HepG2 (cell line): ENCODE results near the gene HMGN4. TPM values are rescaled to one million over a fixed set of nuclear protein-coding genes. Genes with fewer than 3 reads are reported as not detected.

Experiments used
- CBX2 ChIP-seq, 2 experiments: fragments of 200-600 bp in 1 of 2; sonication (generic); formaldehyde crosslinking in 1 of 2; IDR thresholded peaks; 2 replicates each; pipeline versions ENCODE4 v1.7.0 to v1.8.1; 2018 to 2022; ENCODE audit warnings: low read depth in 2 of 2, low read length in 1 of 2, mild to moderate bottlenecking in 1 of 2, missing genetic modification reagents in 1 of 2
- GTF3A ChIP-seq: sonication (generic); formaldehyde crosslinking; conservative IDR thresholded peaks from 2 replicates; pipeline ENCODE4 v1.4.0; 2020; ENCODE audit warnings: mild to moderate bottlenecking, missing genetic modification reagents
- KAT8 ChIP-seq: IDR thresholded peaks from 2 replicates; pipeline ENCODE4 v1.6.1; 2016; ENCODE audit warnings: missing genetic modification reagents, missing compliant biosample characterization
- MEIS2 ChIP-seq: sonication (generic); formaldehyde crosslinking; IDR thresholded peaks from 2 replicates; pipeline ENCODE4 v1.9.0; 2021; ENCODE audit warnings: mild to moderate bottlenecking, missing genetic modification reagents
- NR2F1 ChIP-seq, 2 experiments: fragments of 450-650 bp in 1 of 2; formaldehyde crosslinking in 1 of 2; IDR thresholded peaks; 2 replicates each; pipeline versions ENCODE4 v1.5.0 to v1.6.1; 2016 to 2020; ENCODE audit warnings: mild to moderate bottlenecking in 1 of 2, missing compliant biosample characterization in 1 of 2, missing genetic modification reagents in 1 of 2, moderate library complexity in 1 of 2
- SYNCRIP ChIP-seq: fragments of 200-400 bp; formaldehyde crosslinking; IDR thresholded peaks from 2 replicates; pipeline ENCODE4 v1.6.1; 2018; ENCODE audit warnings: mild to moderate bottlenecking, low read depth, low read length; ENCODE audit not compliant: insufficient read depth
- XBP1 ChIP-seq: sonication (generic); formaldehyde crosslinking; IDR thresholded peaks from 2 replicates; pipeline ENCODE4 v1.5.0; 2020; ENCODE audit warnings: missing genetic modification reagents
- ZFYVE20 ChIP-seq: sonication (generic); formaldehyde crosslinking; IDR thresholded peaks from 2 replicates; pipeline ENCODE4 v1.8.0; 2023; ENCODE audit warnings: low read depth, mild to moderate bottlenecking, moderate library complexity, missing genetic modification reagents, borderline replicate concordance
- ZNF282 ChIP-seq: fragments of 450-650 bp; IDR thresholded peaks from 2 replicates; pipeline ENCODE4 v1.6.1; 2018; ENCODE audit not compliant: partially characterized antibody
- ZNF441 ChIP-seq: sonication (generic); formaldehyde crosslinking; IDR thresholded peaks from 2 replicates; pipeline ENCODE4 v1.7.0; 2021; ENCODE audit warnings: missing genetic modification reagents, borderline replicate concordance
- ZNF557 ChIP-seq: sonication (generic); formaldehyde crosslinking; IDR thresholded peaks from 2 replicates; pipeline ENCODE4 v1.4.0; 2020; ENCODE audit warnings: missing genetic modification reagents
- ZNF709 ChIP-seq: sonication (generic); formaldehyde crosslinking; IDR thresholded peaks from 2 replicates; pipeline ENCODE4 v1.5.0; 2020; ENCODE audit warnings: mild to moderate bottlenecking, missing genetic modification reagents
- polyA plus RNA-seq, 8 experiments: library from polyadenylated mRNA; depleted of rRNA in 3 of 8; stranded (reverse) in 7 of 8; unstranded in 1 of 8; fragments of >200 nt; fragmentation: Illumina TruSeq in 4 of 8; extraction: Trizol in 4 of 8; gene quantifications; 2 replicates each; pipeline versions ENCODE4 v1.2.1 to v1.2.3, GENCODE V29; 2011 to 2016; ENCODE audit warnings: low read depth in 4 of 8, missing spikeins in 1 of 8, mixed read lengths in 1 of 8; ENCODE audit not compliant: insufficient read depth in 1 of 8
- total RNA-seq, 5 experiments: library from RNA; depleted of rRNA; stranded (reverse); fragments of >200 nt; fragmentation: Illumina TruSeq; extraction: Trizol; gene quantifications; 2 replicates each; pipeline ENCODE4 v1.2.3, GENCODE V29; 2016; ENCODE audit warnings: low read depth in 1 of 5
- TF ChIP-seq, protein P1 (sequence below): sonication (generic); formaldehyde crosslinking; IDR thresholded peaks from 2 replicates; pipeline ENCODE4 v1.4.0; 2020; ENCODE audit warnings: missing genetic modification reagents
- TF ChIP-seq, protein P2 (sequence below): sonication (generic); formaldehyde crosslinking; IDR thresholded peaks from 2 replicates; pipeline ENCODE4 v1.4.0; 2020; ENCODE audit warnings: missing genetic modification reagents, borderline replicate concordance
- TF ChIP-seq, protein P3 (sequence below): IDR thresholded peaks from 2 replicates; pipeline ENCODE4 v1.6.1; 2016; ENCODE audit warnings: control low read depth

HMGN4 gene
- total and polyA plus RNA-seq, 2 of the 13 experiments (the other 11 are each of a cell fraction or from before 2014, with no cell fraction given) = 39.9 to 52.1 TPM

DNA sequence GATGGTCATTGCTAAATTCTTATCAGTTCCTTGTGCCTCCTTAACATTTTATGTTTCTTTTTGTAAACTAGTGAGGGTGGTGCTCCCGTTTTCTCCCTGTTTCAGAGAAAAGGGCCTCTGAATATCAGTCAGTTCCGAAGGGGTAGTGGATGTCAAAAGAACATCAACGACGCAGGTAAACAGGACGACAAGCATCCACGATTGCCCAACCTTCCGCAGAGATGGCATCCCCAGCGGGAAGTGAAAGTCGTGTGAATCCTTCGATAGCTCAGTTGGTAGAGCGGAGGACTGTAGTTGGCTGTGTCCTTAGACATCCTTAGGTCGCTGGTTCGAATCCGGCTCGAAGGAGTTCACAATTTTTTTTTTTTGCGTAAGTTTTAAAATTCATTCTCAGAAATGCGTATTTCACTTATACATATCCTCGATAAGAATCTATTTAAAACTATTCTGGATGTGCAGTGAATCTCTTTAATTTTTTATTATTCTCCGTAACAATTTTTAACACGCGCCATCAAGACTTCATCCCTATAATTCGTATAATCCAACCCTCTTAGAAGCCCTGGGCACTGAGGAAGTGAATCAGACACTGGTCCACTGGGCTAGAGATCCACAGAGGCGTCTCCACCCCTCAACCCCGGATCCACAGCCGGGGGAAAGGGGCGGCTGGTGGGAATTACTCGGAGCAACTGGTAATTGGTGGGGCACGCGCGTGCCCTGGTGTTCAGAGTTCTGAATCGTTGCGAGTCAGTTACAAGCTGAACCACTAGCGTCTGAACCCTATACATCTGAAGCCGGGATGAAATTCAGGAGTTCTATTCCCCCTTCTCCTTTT, 30.7 kb downstream of the HMGN4 start (continued):
- TF ChIP-seq, protein P1, sequence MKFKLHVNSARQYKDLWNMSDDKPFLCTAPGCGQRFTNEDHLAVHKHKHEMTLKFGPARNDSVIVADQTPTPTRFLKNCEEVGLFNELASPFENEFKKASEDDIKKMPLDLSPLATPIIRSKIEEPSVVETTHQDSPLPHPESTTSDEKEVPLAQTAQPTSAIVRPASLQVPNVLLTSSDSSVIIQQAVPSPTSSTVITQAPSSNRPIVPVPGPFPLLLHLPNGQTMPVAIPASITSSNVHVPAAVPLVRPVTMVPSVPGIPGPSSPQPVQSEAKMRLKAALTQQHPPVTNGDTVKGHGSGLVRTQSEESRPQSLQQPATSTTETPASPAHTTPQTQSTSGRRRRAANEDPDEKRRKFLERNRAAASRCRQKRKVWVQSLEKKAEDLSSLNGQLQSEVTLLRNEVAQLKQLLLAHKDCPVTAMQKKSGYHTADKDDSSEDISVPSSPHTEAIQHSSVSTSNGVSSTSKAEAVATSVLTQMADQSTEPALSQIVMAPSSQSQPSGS (CRISPR knock-in tag) = peak; percentile 91
- TF ChIP-seq XBP1 = no peak; the same call in 1 of the 2 replicates
- TF ChIP-seq, protein P2, sequence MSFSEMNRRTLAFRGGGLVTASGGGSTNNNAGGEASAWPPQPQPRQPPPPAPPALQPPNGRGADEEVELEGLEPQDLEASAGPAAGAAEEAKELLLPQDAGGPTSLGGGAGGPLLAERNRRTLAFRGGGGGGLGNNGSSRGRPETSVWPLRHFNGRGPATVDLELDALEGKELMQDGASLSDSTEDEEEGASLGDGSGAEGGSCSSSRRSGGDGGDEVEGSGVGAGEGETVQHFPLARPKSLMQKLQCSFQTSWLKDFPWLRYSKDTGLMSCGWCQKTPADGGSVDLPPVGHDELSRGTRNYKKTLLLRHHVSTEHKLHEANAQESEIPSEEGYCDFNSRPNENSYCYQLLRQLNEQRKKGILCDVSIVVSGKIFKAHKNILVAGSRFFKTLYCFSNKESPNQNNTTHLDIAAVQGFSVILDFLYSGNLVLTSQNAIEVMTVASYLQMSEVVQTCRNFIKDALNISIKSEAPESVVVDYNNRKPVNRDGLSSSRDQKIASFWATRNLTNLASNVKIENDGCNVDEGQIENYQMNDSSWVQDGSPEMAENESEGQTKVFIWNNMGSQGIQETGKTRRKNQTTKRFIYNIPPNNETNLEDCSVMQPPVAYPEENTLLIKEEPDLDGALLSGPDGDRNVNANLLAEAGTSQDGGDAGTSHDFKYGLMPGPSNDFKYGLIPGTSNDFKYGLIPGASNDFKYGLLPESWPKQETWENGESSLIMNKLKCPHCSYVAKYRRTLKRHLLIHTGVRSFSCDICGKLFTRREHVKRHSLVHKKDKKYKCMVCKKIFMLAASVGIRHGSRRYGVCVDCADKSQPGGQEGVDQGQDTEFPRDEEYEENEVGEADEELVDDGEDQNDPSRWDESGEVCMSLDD (CRISPR knock-in tag) = no peak
- 0 out of 2 replicates have a peak, but pooled peaks have one; percentile 14 for TF ChIP-seq ZNF557 (CRISPR knock-in tag)
- TF ChIP-seq NR2F1 (CRISPR knock-in tag; IDR thresholded peaks at IDR 0.05) = peak in 1 of 2 experiments; percentile 40; a peak in 1 of 4 replicates
- TF ChIP-seq MEIS2 (CRISPR knock-in tag) = peak; percentile 86
- TF ChIP-seq ZFYVE20 (CRISPR knock-in tag) = no peak
- TF ChIP-seq ZNF441 (CRISPR knock-in tag) = 0 out of 2 replicates have a peak, but pooled peaks have one; percentile 42
- TF ChIP-seq KAT8 (CRISPR knock-in tag) = peak; percentile 77
- TF ChIP-seq GTF3A (CRISPR knock-in tag) = 0 out of 2 replicates have a peak, but pooled peaks have one; percentile 84
- TF ChIP-seq CBX2 (IDR thresholded peaks at IDR 0.05; ENCODE audit: low read depth, low read length) = no peak
- TF ChIP-seq CBX2 (CRISPR knock-in tag; IDR thresholded peaks at IDR 0.05; ENCODE audit: low read depth) = no peak
- no peak for TF ChIP-seq ZNF709
- TF ChIP-seq SYNCRIP = no peak
- TF ChIP-seq, protein P3, sequence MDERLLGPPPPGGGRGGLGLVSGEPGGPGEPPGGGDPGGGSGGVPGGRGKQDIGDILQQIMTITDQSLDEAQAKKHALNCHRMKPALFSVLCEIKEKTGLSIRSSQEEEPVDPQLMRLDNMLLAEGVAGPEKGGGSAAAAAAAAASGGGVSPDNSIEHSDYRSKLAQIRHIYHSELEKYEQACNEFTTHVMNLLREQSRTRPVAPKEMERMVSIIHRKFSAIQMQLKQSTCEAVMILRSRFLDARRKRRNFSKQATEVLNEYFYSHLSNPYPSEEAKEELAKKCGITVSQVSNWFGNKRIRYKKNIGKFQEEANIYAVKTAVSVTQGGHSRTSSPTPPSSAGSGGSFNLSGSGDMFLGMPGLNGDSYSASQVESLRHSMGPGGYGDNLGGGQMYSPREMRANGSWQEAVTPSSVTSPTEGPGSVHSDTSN = peak; percentile 65
- TF ChIP-seq ZNF282 = no peak
